ENCODE measurements around the gene SLC49A3.
A peak's percentile ranks its signal among the peaks of the same experiment; 100 is the strongest.
"Not testable (repeated sequence)": the region's sequence is repeated elsewhere in the genome, so short reads cannot be mapped to it uniquely, and the experiment has no call there.

SLC49A3 gene

GRCh38 chr4:722169-722725, 33.3 kb upstream of the SLC49A3 start:
- no peak for DNase-seq (ENCODE audit: low read depth)

GRCh38 chr4:721261-722168, 32.6 kb upstream of the SLC49A3 start:
- DNase-seq (ENCODE audit: low read depth) = no peak

- no peak for DNase-seq (ENCODE audit: low read depth)
Observed at GRCh38 chr4:720111-720860, 31.3 kb upstream of the SLC49A3 start.

GRCh38 chr4:718460-718859, 29.5 kb upstream of the SLC49A3 start:
- DNase-seq (ENCODE audit: low read depth) = no peak

GRCh38 chr4:717601-718320, 28.8 kb upstream of the SLC49A3 start:
- no peak for DNase-seq (ENCODE audit: low read depth)

GRCh38 chr4:714087-714486, 25.1 kb upstream of the SLC49A3 start:
- no peak for DNase-seq (ENCODE audit: low read depth)

GRCh38 chr4:712916-713632, 24.1 kb upstream of the SLC49A3 start:
- DNase-seq (ENCODE audit: low read depth) = no peak

- no peak for DNase-seq (ENCODE audit: low read depth)
Observed at GRCh38 chr4:712093-712492, 23.1 kb upstream of the SLC49A3 start.

- no peak for DNase-seq (ENCODE audit: low read depth)
Observed at GRCh38 chr4:710916-711315, 22.0 kb upstream of the SLC49A3 start.

- DNase-seq (ENCODE audit: low read depth) = no peak
Observed at GRCh38 chr4:710116-710515, 21.2 kb upstream of the SLC49A3 start.

- DNase-seq (ENCODE audit: low read depth) = no peak
Observed at GRCh38 chr4:709348-709747, 20.4 kb upstream of the SLC49A3 start.

- DNase-seq (ENCODE audit: low read depth) = no peak
Observed at GRCh38 chr4:708631-708933, 19.6 kb upstream of the SLC49A3 start.

GRCh38 chr4:707929-708630, 19.1 kb upstream of the SLC49A3 start:
- no peak for DNase-seq (ENCODE audit: low read depth)

- no peak for DNase-seq (ENCODE audit: low read depth)
Observed at GRCh38 chr4:706834-707598, 18.1 kb upstream of the SLC49A3 start.

GRCh38 chr4:706083-706633, 17.2 kb upstream of the SLC49A3 start:
- not testable (repeated sequence) for DNase-seq (ENCODE audit: low read depth)

- peak; percentile 96 for DNase-seq (ENCODE audit: low read depth)
Observed at GRCh38 chr4:705278-706082, 16.5 kb upstream of the SLC49A3 start, which contains the start of gene PCGF3. TSS of gene PCGF3 (plus strand) at chr4:705832. CDS start at chr4:733681, 27,849 bp downstream.

GRCh38 chr4:704971-705277, 16.0 kb upstream of the SLC49A3 start:
- no peak for DNase-seq (ENCODE audit: low read depth)

GRCh38 chr4:704198-704891, 15.4 kb upstream of the SLC49A3 start:
- no peak for DNase-seq (ENCODE audit: low read depth)

Data from activated T-helper 9 cell treated with anti-CD3 and anti-CD28 coated beads, Interleukin-2, amount 50 U/mL, for 16 hours (primary cell).